ENCODE results near the gene CHRNA9. TPM values are rescaled to one million over a fixed set of nuclear protein-coding genes. Genes with fewer than 3 reads are reported as not detected.

Gene CHRNA9
- total RNA-seq, 1 donor, result 0.36 TPM

DNA sequence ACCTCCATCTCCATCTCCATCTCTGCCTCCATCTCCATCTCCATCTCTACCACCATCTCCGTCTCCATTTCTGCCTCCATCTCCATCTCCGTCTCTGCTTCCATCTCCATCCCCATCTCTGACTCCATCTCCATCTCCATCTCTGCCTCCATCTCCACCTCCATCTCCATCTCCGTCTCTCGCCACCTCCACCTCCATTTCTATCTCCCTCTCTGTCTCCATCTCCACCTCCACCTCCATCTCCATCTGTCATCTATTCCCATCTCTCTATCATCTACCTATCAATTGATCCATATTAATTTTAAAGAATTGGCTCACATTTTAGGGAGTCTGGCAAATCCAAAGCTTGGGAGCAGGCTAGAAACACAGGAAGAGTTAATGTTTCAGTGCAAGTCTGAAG lies 39.6 kb upstream of the CHRNA9 start:
- no peak for DNase-seq (ENCODE audit: insufficient read length, low spot score, missing footprints)
- Histone ChIP-seq H3K79me2 (ENCODE audit: insufficient read depth, low read length) (no peaks in the 10 kb centered on the region), H3K4me2 (ENCODE audit: insufficient read depth, low read length) (no peak overlapping the region), H3K27ac (ENCODE audit: low read depth, low read length) (no peak overlapping the region), H3K36me3 (ENCODE audit: insufficient read depth, low read length) (no peaks in the 10 kb centered on the region), H2AFZ (ENCODE audit: low read length) (no peak overlapping the region), H4K20me1 (ENCODE audit: insufficient read depth, low read length) (no peaks in the 10 kb centered on the region), H3K9me3 (ENCODE audit: low read depth, low read length) (no peaks in the 10 kb centered on the region), H3K4me3 (ENCODE audit: insufficient read depth, low read length) (no peak overlapping the region), H3K4me1 (ENCODE audit: insufficient read depth, low read length) (no peaks in the 10 kb centered on the region), H3K27me3 (ENCODE audit: insufficient read depth, low read length) (no peaks in the 10 kb centered on the region)
- TF ChIP-seq, protein P1, sequence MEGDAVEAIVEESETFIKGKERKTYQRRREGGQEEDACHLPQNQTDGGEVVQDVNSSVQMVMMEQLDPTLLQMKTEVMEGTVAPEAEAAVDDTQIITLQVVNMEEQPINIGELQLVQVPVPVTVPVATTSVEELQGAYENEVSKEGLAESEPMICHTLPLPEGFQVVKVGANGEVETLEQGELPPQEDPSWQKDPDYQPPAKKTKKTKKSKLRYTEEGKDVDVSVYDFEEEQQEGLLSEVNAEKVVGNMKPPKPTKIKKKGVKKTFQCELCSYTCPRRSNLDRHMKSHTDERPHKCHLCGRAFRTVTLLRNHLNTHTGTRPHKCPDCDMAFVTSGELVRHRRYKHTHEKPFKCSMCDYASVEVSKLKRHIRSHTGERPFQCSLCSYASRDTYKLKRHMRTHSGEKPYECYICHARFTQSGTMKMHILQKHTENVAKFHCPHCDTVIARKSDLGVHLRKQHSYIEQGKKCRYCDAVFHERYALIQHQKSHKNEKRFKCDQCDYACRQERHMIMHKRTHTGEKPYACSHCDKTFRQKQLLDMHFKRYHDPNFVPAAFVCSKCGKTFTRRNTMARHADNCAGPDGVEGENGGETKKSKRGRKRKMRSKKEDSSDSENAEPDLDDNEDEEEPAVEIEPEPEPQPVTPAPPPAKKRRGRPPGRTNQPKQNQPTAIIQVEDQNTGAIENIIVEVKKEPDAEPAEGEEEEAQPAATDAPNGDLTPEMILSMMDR (IDR thresholded peaks at IDR 0.05; ENCODE audit: extremely low read depth, low read depth, low read length), result no peak

DNA sequence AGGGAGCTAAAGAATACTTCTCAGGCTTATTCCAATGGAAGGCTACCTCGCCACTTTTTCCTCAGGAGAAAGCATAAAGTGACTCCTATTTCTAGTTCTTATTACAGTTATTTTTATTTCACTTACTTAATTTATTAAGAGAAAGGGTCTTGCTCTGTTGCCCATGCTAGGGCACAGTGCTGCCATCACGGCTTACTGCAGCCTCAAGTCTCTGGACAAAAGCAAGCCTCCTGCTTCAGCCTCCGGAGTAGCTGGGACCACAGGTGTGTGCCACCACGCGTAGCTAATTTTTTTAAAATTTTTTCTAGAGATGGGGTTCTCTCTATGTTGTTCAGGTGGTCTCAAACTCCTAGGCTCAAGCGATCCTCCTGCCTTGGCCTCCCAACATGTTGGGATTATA lies 36.0 kb upstream of the CHRNA9 start:
- Histone ChIP-seq H3K27me3 (ENCODE audit: insufficient read depth, low read length) (peaks cover 2% of the 10 kb centered on the region), H2AFZ (ENCODE audit: low read length) (no peak overlapping the region), H4K20me1 (ENCODE audit: insufficient read depth, low read length) (no peaks in the 10 kb centered on the region), H3K36me3 (ENCODE audit: insufficient read depth, low read length) (no peaks in the 10 kb centered on the region), H3K79me2 (ENCODE audit: insufficient read depth, low read length) (no peaks in the 10 kb centered on the region), H3K9me3 (ENCODE audit: low read depth, low read length) (no peaks in the 10 kb centered on the region), H3K4me3 (ENCODE audit: insufficient read depth, low read length) (no peak overlapping the region), H3K27ac (ENCODE audit: low read depth, low read length) (no peak overlapping the region), H3K4me2 (ENCODE audit: insufficient read depth, low read length) (no peak overlapping the region), H3K4me1 (ENCODE audit: insufficient read depth, low read length) (no peaks in the 10 kb centered on the region)
- TF ChIP-seq, protein P1 (IDR thresholded peaks at IDR 0.05; ENCODE audit: extremely low read depth, low read depth, low read length), result no peak
- DNase-seq (ENCODE audit: insufficient read length, low spot score, missing footprints), result no peak

DNA sequence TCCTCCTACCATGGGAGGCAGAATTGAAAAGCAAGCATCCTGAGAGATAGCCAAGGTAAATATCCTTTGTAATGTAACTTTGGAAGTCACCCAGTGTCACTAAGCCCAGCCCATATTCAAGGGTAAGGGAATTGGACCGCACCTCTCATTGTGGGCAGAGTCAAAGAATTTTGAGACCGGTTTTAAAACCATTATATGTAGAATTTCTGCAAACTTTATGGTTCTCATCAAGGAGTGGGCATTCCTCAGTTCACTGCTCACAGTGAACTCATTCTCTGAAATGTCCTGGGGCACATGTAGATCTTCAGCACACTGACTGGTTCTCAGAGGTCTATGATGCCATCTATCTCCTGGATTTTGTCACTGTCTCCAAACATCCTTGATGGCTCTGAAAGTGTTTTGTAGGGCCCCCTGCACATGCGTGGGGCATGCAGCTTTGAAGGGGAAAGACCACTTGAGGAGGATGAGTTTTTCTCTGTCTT lies 35.3 kb upstream of the CHRNA9 start:
- DNase-seq (ENCODE audit: insufficient read length, low spot score, missing footprints), result no peak

DNA sequence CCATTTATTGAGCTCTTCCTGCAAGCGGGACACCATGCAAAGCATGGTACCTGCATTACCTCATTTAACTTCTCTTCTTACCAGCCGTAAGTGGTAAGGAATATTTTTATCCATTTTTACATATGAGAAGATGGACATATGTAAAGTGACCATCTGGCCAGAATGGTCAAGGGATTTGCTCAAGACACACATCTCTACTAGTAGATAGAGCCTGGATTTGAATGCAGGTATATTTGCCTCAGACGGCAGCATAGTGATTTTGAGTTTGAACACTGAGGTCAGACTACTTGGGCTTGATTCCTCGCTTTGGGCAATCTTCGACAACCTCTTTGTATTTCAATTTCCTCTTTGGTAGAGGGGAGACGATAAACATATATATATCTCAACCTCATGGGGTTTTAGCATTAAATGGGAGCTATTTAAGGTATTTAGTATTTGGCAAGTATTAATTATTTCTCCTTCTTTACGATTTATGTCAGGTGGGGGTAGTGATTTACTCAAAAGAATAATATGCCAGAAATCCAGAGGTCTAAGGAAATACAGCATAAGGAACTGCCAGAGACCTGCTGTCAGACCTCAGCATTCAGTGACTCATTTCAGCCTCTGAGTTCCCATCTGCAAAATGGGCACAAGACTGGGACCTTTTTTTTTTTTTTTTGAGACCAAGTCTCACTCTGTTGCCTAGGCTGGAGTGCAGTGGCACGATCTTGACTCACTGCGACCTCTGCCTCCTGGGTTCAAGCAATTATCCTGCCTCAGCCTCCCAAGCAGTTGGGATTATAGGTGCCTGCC lies 34.6 kb upstream of the CHRNA9 start:
- Histone ChIP-seq H3K4me3 (ENCODE audit: insufficient read depth, low read length) (no peak overlapping the region), H3K27me3 (ENCODE audit: insufficient read depth, low read length) (peaks cover 2% of the 10 kb centered on the region), H2AFZ (ENCODE audit: low read length) (no peak overlapping the region), H3K79me2 (ENCODE audit: insufficient read depth, low read length) (no peaks in the 10 kb centered on the region), H3K4me2 (ENCODE audit: insufficient read depth, low read length) (no peak overlapping the region), H3K27ac (ENCODE audit: low read depth, low read length) (no peak overlapping the region), H3K36me3 (ENCODE audit: insufficient read depth, low read length) (no peaks in the 10 kb centered on the region), H3K9me3 (ENCODE audit: low read depth, low read length) (peaks cover 3% of the 10 kb centered on the region), H4K20me1 (ENCODE audit: insufficient read depth, low read length) (no peaks in the 10 kb centered on the region), H3K4me1 (ENCODE audit: insufficient read depth, low read length) (no peaks in the 10 kb centered on the region)
- TF ChIP-seq, protein P1 (IDR thresholded peaks at IDR 0.05; ENCODE audit: extremely low read depth, low read depth, low read length), result no peak
- DNase-seq (ENCODE audit: insufficient read length, low spot score, missing footprints), result no peak

More for the DNA sequence above, 35.3 kb upstream of the CHRNA9 start:
- H3K36me3 ChIP-seq (ENCODE audit: insufficient read depth, low read length), result no peaks in the 10 kb centered on the region
- peaks cover 3% of the 10 kb centered on the region for H3K9me3 ChIP-seq (ENCODE audit: low read depth, low read length)
- no peak overlapping the region for H3K4me2 ChIP-seq (ENCODE audit: insufficient read depth, low read length)
- no peaks in the 10 kb centered on the region for H3K4me1 ChIP-seq (ENCODE audit: insufficient read depth, low read length)
- H3K79me2 ChIP-seq (ENCODE audit: insufficient read depth, low read length), result no peaks in the 10 kb centered on the region
- H4K20me1 ChIP-seq (ENCODE audit: insufficient read depth, low read length), result no peaks in the 10 kb centered on the region
- H2AFZ ChIP-seq (ENCODE audit: low read length), result no peak overlapping the region
- H3K27ac ChIP-seq (ENCODE audit: low read depth, low read length), result no peak overlapping the region
- TF ChIP-seq, protein P1 (IDR thresholded peaks at IDR 0.05; ENCODE audit: extremely low read depth, low read depth, low read length), result no peak
- peaks cover 2% of the 10 kb centered on the region for H3K27me3 ChIP-seq (ENCODE audit: insufficient read depth, low read length)
- H3K4me3 ChIP-seq (ENCODE audit: insufficient read depth, low read length), result no peak overlapping the region

Data from osteoblast (primary cell).